H1 (cell line): ENCODE data around the gene OR8B12. TPM values are rescaled to one million over a fixed set of nuclear protein-coding genes. Genes with fewer than 3 reads are reported as not detected.

Experiments used
- CTCF ChIA-PET: fragments of 300-600 bp; sonication (Branson Sonifier 250); formaldehyde crosslinking; loops from one replicate; lab custom pipeline; 2021; ENCODE audit not compliant: partially characterized antibody; lab: Charles Lee
- POLR2A ChIA-PET: fragments of 300-600 bp; sonication (Branson Sonifier 250); formaldehyde crosslinking; loops from one replicate; lab custom pipeline; 2021; ENCODE audit warnings: inconsistent platforms; ENCODE audit not compliant: partially characterized antibody; lab: Charles Lee
- DNase-seq, 2 experiments: peaks; one replicate each; pipeline versions ENCODE4 v3.0.0 to v3.0.0-alpha.2; 2010 to 2022; ENCODE audit warnings: low spot score in 2 of 2, low read depth in 1 of 2, mixed read lengths in 1 of 2
- FAIRE-seq: peaks from 2 replicates; lab custom pipeline; 2011; peaks lifted over from hg19 to GRCh38; lab: Jason Lieb, UNC
- H2AFZ ChIP-seq: 2 replicates; pipeline ENCODE4 v1.8.1; 2012; ENCODE audit warnings: low read length, inconsistent platforms
- H2AK5ac ChIP-seq: 2 replicates; pipeline ENCODE4 v1.6.1; 2013; ENCODE audit warnings: low read depth, low read length
- H2BK120ac ChIP-seq: replicated peaks from 2 replicates; pipeline ENCODE3; 2013; ENCODE audit warnings: low read depth, low read length, inconsistent platforms
- H2BK12ac ChIP-seq: 2 replicates; pipeline ENCODE4 v1.6.1; 2013; ENCODE audit warnings: low read depth, low read length
- H2BK15ac ChIP-seq: 2 replicates; pipeline ENCODE4 v1.6.1; 2013; ENCODE audit warnings: low read length
- H2BK20ac ChIP-seq: 2 replicates; pipeline ENCODE4 v1.6.1; 2013; ENCODE audit warnings: low read length
- H2BK5ac ChIP-seq: 2 replicates; pipeline ENCODE4 v1.6.1; 2013; ENCODE audit warnings: low read depth, low read length
- H3K14ac ChIP-seq: 2 replicates; pipeline ENCODE4 v1.6.1; 2013; ENCODE audit warnings: inconsistent platforms; ENCODE audit not compliant: insufficient read length
- H3K18ac ChIP-seq: 2 replicates; pipeline ENCODE4 v1.6.1; 2013; ENCODE audit warnings: low read length; ENCODE audit errors: extremely low read depth
- H3K23ac ChIP-seq: 2 replicates; pipeline ENCODE4 v1.6.1; 2013; ENCODE audit warnings: inconsistent platforms; ENCODE audit not compliant: insufficient read length
- H3K23me2 ChIP-seq: 2 replicates; pipeline ENCODE4 v1.6.1; 2013; ENCODE audit warnings: low read depth, low read length
- H3K27ac ChIP-seq: 2 replicates; pipeline ENCODE4 v1.6.1; 2011; ENCODE audit warnings: low read depth, low read length, inconsistent platforms
- H3K27me3 ChIP-seq, 4 experiments: replicated peaks in 1 of 4; 1 replicate in 1 of 4; 2 replicates in 3 of 4; pipeline versions ENCODE4 v1.6.1 to v1.8.1; 2011 to 2013; ENCODE audit warnings: low read length in 3 of 4, mild to moderate bottlenecking in 3 of 4, inconsistent platforms in 2 of 4, mixed read lengths in 2 of 4, moderate library complexity in 1 of 4; ENCODE audit not compliant: control insufficient read depth in 3 of 4, insufficient read depth in 3 of 4; ENCODE audit errors: extremely low read depth in 1 of 4
- H3K36me3 ChIP-seq, 4 experiments: 2 replicates each; pipeline versions ENCODE4 v1.6.1 to v1.8.1; 2011 to 2013; ENCODE audit warnings: mild to moderate bottlenecking in 4 of 4, low read length in 3 of 4, moderate library complexity in 2 of 4, control low read depth in 1 of 4, inconsistent platforms in 1 of 4; ENCODE audit not compliant: insufficient read depth in 4 of 4, control insufficient read depth in 2 of 4
- H3K4ac ChIP-seq: replicated peaks from 2 replicates; pipeline ENCODE3; 2013; ENCODE audit warnings: low read length, low read depth, mixed read lengths, inconsistent platforms; ENCODE audit not compliant: insufficient read length
- H3K4me1 ChIP-seq, 4 experiments: replicated peaks in 1 of 4; 1 replicate in 1 of 4; 2 replicates in 3 of 4; pipeline versions ENCODE4 v1.6.1 to v1.8.1; 2011 to 2013; ENCODE audit warnings: low read length in 3 of 4, inconsistent platforms in 2 of 4, mixed read lengths in 1 of 4; ENCODE audit not compliant: insufficient read depth in 4 of 4, control insufficient read depth in 3 of 4
- H3K4me2 ChIP-seq, 2 experiments: 2 replicates each; pipeline versions ENCODE4 v1.6.1 to v1.8.1; 2011 to 2013; ENCODE audit warnings: low read depth in 2 of 2, low read length in 2 of 2, control low read depth in 1 of 2, inconsistent platforms in 1 of 2, mild to moderate bottlenecking in 1 of 2; ENCODE audit not compliant: insufficient read depth in 1 of 2
- H3K4me3 ChIP-seq, 4 experiments: fragments of 200-600, 300-600 bp in 1 of 4; sonication (generic), shearing (Covaris generic), sonication (Bioruptor Twin) in 1 of 4; 2 replicates each; pipeline versions ENCODE4 v1.5.1 to v1.8.1; 2011 to 2016; ENCODE audit warnings: low read length in 4 of 4, low read depth in 3 of 4, control low read depth in 2 of 4, inconsistent platforms in 2 of 4, mild to moderate bottlenecking in 2 of 4, mixed read lengths in 1 of 4, moderate library complexity in 1 of 4; ENCODE audit not compliant: insufficient read depth in 2 of 4; ENCODE audit errors: extremely low read depth in 1 of 4
- H3K56ac ChIP-seq: replicated peaks from 2 replicates; pipeline ENCODE3; 2013; ENCODE audit warnings: low read depth, mild to moderate bottlenecking, mixed read lengths, low read length, inconsistent platforms; ENCODE audit not compliant: insufficient read length
- H3K79me1 ChIP-seq: 2 replicates; pipeline ENCODE4 v1.6.1; 2013; ENCODE audit warnings: low read depth, low read length, control low read depth
- H3K79me2 ChIP-seq, 2 experiments: 2 replicates each; pipeline versions ENCODE4 v1.6.1 to v1.8.1; 2012 to 2013; ENCODE audit warnings: low read length in 2 of 2, mild to moderate bottlenecking in 2 of 2, inconsistent platforms in 1 of 2; ENCODE audit not compliant: insufficient read depth in 2 of 2, control insufficient read depth in 1 of 2
- H3K9ac ChIP-seq, 4 experiments: replicated peaks in 1 of 4; 1 replicate in 1 of 4; 2 replicates in 3 of 4; pipeline versions ENCODE4 v1.6.1 to v1.8.1; 2011 to 2013; ENCODE audit warnings: low read depth in 3 of 4, low read length in 3 of 4, control low read depth in 2 of 4, mild to moderate bottlenecking in 2 of 4, moderate library complexity in 2 of 4, inconsistent platforms in 1 of 4; ENCODE audit errors: extremely low read depth in 1 of 4
- H3K9me3 ChIP-seq, 2 experiments: 2 replicates each; pipeline versions ENCODE4 v1.6.1 to v1.8.1; 2012 to 2013; ENCODE audit warnings: mild to moderate bottlenecking in 2 of 2, moderate library complexity in 2 of 2, control low read depth in 1 of 2, inconsistent platforms in 1 of 2, low read depth in 1 of 2, low read length in 1 of 2, mixed read lengths in 1 of 2; ENCODE audit not compliant: insufficient read depth in 2 of 2
- H4K20me1 ChIP-seq, 2 experiments: replicated peaks in 1 of 2; 2 replicates each; pipeline versions ENCODE3 to v1.8.1; 2011 to 2013; ENCODE audit warnings: inconsistent platforms in 2 of 2, low read length in 2 of 2, mild to moderate bottlenecking in 1 of 2; ENCODE audit not compliant: insufficient read depth in 2 of 2, control insufficient read depth in 1 of 2
- H4K5ac ChIP-seq: 2 replicates; pipeline ENCODE4 v1.6.1; 2013; ENCODE audit warnings: low read length, low read depth, mixed read lengths, inconsistent platforms; ENCODE audit not compliant: insufficient read length
- H4K8ac ChIP-seq: 2 replicates; pipeline ENCODE4 v1.8.0; 2013; ENCODE audit warnings: mild to moderate bottlenecking, moderate library complexity, low read length, inconsistent platforms; ENCODE audit not compliant: insufficient read depth; ENCODE audit errors: extremely low read depth
- H4K91ac ChIP-seq: replicated peaks from 2 replicates; pipeline ENCODE3; 2013; ENCODE audit warnings: low read length, mixed read lengths, inconsistent platforms; ENCODE audit not compliant: insufficient read length
- WGBS, 2 experiments: shearing (Covaris generic) in 1 of 2; methylation state at CpG; one replicate each; pipeline versions ENCODE4 v1.1.6 to v1.1.7; 2013 to 2015; ENCODE audit warnings: low lambda C conversion rate in 2 of 2, mixed read lengths in 2 of 2, inconsistent platforms in 1 of 2, low coverage in 1 of 2, missing lambda C conversion rate in 1 of 2; ENCODE audit not compliant: insufficient replicate concordance in 2 of 2, insufficient coverage in 1 of 2, insufficient read length in 1 of 2; ENCODE audit errors: extremely low coverage in 1 of 2, missing lambda C conversion rate in 1 of 2; 5-methylcytosine and 5-hydroxymethylcytosine counted together
- polyA plus RNA-seq, 7 experiments: library from polyadenylated mRNA; depleted of rRNA in 3 of 7; stranded (reverse) in 5 of 7; unstranded in 2 of 7; fragments of >200 nt in 5 of 7; fragments of 200-250 nt in 2 of 7; gene quantifications; 1 replicate in 5 of 7; 2 replicates in 1 of 7; 4 replicates in 1 of 7; pipeline versions ENCODE4 v1.2.1 to v1.2.3, GENCODE V29; 2011 to 2013; ENCODE audit warnings: missing spikeins in 2 of 7, mixed read lengths in 2 of 7
- total RNA-seq: library from RNA; stranded (reverse); fragmentation: NEBNext Ultra II Directional; extraction: Animal tissue kit (Norgen Biotek cat#: 25700); gene quantifications from 2 replicates; pipeline ENCODE4 v1.2.1, GENCODE V29; 2021

Gene OR8B12
- total and polyA plus RNA-seq, 2 of the 8 experiments (the other 6 are each of a cell fraction or from before 2014, with no cell fraction given) = not detected

DNA sequence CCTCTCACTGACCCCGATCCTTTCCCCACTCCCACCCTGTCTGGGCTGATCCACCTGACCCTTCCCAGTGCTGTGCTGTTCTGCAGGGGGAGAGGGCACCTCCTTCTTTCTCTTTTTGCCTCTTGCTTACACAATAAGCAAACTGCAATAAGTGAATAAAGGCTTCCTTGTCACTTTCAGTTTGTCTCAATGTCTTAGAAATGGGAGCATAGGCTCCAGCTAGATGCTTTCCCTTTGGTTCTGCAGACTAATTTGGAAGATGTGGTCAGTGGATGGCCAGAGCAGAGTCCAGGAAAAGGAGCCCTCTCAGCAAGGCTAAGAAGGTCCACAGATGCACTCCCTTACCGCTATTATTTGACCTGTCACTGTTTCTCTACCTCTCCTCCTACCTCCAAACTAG is 9.4 kb downstream of the OR8B12 start:
- Histone ChIP-seq H3K79me2 (no peaks in the 10 kb centered on the region), H2BK120ac (no peak overlapping the region), H4K5ac (no peak overlapping the region), H3K23me2 (no peaks in the 10 kb centered on the region), H4K8ac (no peak overlapping the region; the same call in 1 of the 2 replicates), H3K4me2 (no peak overlapping the region), H2BK15ac (no peak overlapping the region), H3K18ac (no peak overlapping the region), H3K23ac (no peak overlapping the region), H2BK12ac (peak overlapping the region; percentile 31; the same call in 1 of the 2 replicates), H3K9me3 (peaks cover 0 to 2% of the 10 kb centered on the region in 2 experiments; a peak in 1 of 4 replicates), H3K56ac (no peak overlapping the region), H3K36me3 (no peaks in the 10 kb centered on the region), H3K4ac (no peak overlapping the region), H3K4me1 (peaks cover 0 to 5% (median under 1%) of the 10 kb centered on the region in 4 experiments; a peak in 4 of 7 replicates), H4K91ac (no peak overlapping the region), H3K4me3 (no peak overlapping the region), H2AFZ (peak overlapping the region; percentile 79; the same call in 1 of the 2 replicates), H3K27ac (no peak overlapping the region), H4K20me1 (no peaks in the 10 kb centered on the region), H2BK5ac (no peak overlapping the region), H3K27me3 (no peaks in the 10 kb centered on the region), H3K14ac (no peak overlapping the region), H2BK20ac (no peak overlapping the region), H2AK5ac (no peak overlapping the region), H3K9ac (no peak overlapping the region), H3K79me1 (no peaks in the 10 kb centered on the region)
- POLR2A ChIA-PET = no interaction called here
- DNase-seq (no peak), FAIRE-seq (no peak)
- CTCF ChIA-PET = interaction anchor here (0.5 to 2.9 kb wide), 3 partner anchors 17 to 89 kb away, joined by 3 to 7 read pairs (median 5); partner anchors contain the start of gene TBRG1
- WGBS, 2 experiments = 95% methylated on average over 1 of the region's 2 CpGs; no CpG with 5 or more reads in 1 of the 2 experiments
